ENCODE measurements around the gene TEX13D. TPM values are rescaled to one million over a fixed set of nuclear protein-coding genes. Genes with fewer than 3 reads are reported as not detected.
A peak's percentile ranks its signal among the peaks of the same experiment; 100 is the strongest.
"Not testable (repeated sequence)": the region's sequence is repeated elsewhere in the genome, so short reads cannot be mapped to it uniquely, and the experiment has no call there.

TEX13D gene
- total RNA-seq (2014; rRNA removed; shearing (Covaris generic)) = not detected in 2 replicates

DNA sequence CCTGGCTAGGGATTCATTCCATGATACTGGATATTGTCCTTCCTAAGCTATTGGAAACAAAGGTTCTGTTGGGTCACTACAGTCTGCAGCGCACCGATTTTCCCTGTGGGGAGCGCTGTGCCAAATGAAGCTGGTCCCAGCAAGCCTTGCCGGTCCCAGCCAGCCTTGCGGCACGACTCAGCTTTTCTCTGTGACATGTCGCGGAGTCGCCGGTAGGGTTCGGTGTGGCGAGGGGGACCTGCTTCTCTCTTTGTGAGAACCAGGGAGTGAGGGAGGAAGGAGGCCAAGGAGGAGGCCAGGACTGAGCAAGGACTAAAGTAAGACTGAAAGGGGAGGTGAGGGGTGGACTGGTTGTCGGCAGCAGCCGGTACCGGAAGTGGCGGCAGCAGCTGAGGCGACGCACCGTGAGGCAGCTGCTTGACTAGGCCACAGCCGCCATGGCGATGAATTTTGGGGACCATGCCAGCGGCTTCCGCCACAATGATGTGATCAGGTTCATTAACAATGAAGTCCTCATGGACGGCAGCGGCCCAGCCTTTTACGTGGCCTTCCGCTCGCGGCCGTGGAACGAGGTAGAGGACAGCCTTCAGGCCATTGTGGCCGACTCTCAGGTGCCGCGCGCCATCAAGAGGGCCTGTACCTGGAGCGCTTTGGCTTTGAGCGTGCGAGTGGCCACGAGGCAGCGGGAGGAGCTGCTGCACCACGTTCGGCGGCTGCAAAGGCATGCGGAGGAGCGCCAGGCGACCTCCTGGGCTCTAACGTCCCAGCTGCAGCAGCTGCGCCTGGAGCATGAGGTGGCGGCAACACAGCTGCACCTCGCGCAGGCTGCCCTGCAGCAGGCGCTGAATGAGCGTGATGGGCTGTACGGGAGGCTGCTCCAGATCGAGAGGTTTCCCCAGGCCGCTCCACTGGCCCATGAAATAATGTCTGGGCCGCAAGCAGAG lies at the start of gene TEX13D:
TEX13D (plus strand) TSS at position 180 of the 944 bp plus-strand sequence; CDS start at position 438, 258 bp downstream.
- DNase-seq (ENCODE audit: low spot score) = no peak

DNA sequence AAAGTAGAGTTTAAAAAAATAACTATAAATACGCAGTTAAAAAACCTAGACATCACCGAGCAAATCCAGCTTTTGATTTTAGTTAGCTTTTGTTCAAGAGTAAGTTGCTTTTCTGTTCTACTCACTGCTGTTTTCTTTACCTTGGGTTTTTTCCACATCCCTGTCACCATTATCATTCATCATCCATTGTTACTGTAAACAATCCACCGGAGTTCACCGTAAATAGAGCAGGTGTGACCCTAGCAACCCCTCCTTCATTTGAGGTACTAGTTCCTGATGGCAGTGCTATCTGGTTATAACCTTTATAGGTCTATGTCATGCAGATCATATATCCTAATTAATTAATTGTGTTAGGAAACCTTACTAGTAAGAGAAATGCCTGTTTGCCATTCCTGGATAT lies 43.0 kb upstream of the TEX13D start:
- DNase-seq (ENCODE audit: low spot score) = no peak

DNA sequence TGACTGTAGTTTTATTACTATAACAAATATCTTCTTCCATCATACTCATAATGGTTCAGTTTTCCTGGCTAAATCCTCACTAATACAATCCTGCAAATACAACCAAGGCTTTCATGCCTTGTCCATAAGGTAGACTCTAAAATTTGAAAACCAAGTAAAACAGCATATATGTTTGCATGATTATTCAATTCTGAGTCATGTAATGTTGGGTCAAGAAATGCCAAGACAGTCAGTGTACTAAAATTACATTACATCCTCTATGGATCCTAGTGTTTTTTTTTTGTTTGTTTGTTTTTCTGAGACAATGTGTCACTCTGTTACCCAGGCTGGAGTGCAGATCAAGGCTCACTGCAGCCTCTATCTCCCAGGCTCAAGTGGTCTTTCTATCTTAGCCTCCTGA lies 38.6 kb upstream of the TEX13D start:
- no peak for DNase-seq (ENCODE audit: low spot score)

DNA sequence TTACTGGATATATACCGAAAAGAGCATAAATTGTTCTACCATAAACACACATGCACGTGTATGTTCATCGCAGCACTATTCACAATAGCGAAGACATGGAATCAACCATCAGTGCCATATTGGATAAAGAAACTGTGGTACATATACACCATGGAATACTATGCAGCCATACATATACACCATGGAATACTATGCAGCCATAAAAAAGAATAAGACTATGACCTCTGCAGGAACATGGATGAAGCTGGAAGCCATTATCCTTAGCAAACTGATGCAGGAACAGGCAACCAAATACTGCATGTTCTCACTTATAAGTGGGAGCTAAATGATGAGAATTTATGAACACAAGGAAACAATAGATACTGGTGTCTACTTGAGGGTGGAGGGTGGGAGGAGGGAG lies 33.1 kb upstream of the TEX13D start:
- not testable (repeated sequence) for DNase-seq (ENCODE audit: low spot score)

- no peak for DNase-seq (ENCODE audit: low spot score)
Measured at GRCh38 chrX:124300405-124300804, 32.1 kb upstream of the TEX13D start.

- DNase-seq (ENCODE audit: low spot score) = no peak
Measured at GRCh38 chrX:124307253-124307907, 25.1 kb upstream of the TEX13D start.

DNA sequence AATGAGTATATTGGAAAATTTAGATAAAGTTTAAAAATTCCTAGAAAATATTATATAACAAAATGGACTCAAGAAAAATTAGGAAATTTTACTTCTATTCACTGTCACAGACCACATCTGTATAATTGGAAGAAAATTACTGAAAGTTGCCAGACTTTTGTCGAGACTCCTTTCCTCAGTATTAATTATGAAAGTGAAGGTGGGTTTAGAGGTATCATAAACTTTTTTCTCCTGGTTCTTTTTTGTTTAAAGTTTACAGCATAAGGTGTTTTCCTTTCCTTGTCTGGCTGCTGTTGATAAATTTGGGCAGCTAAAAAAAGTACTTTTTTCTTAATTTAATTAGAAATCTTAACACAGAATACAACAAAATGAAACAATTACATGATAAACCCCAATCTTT lies 6.7 kb upstream of the TEX13D start:
- DNase-seq (ENCODE audit: low spot score) = no peak

- peak; percentile 17 for DNase-seq (ENCODE audit: low spot score)
Measured at GRCh38 chrX:124328765-124329164, 3.7 kb upstream of the TEX13D start.

DNA sequence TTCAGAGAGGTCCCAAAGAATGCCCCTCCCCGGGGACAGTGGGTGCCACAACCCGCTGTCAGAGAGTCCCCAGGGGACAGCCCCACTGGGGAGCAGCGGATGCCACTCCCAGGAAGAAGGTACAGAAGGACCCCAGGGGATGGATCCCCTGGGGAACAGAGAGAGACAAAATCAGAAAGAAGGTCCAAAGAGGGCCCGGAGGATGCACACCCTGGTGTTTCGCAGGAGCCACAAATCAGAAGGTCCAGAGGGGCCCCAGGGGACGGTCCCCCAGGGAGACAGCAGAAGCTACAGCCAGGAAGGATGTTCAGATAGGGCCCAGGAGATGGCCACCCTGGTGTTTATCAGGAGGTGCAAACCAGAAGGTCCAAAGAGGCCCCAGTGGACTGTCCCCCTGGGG lies 1.4 kb downstream of the TEX13D start:
- no peak for DNase-seq (ENCODE audit: low spot score)

GRCh38 chrX:124334555-124334954 lies 2.1 kb downstream of the TEX13D start:
- DNase-seq (ENCODE audit: low spot score) = not testable (repeated sequence)

- no peak for DNase-seq (ENCODE audit: low spot score)
Measured at GRCh38 chrX:124335598-124335997, 3.1 kb downstream of the TEX13D start.

GRCh38 chrX:124337916-124338315 lies 5.5 kb downstream of the TEX13D start:
- no peak for DNase-seq (ENCODE audit: low spot score)

DNA sequence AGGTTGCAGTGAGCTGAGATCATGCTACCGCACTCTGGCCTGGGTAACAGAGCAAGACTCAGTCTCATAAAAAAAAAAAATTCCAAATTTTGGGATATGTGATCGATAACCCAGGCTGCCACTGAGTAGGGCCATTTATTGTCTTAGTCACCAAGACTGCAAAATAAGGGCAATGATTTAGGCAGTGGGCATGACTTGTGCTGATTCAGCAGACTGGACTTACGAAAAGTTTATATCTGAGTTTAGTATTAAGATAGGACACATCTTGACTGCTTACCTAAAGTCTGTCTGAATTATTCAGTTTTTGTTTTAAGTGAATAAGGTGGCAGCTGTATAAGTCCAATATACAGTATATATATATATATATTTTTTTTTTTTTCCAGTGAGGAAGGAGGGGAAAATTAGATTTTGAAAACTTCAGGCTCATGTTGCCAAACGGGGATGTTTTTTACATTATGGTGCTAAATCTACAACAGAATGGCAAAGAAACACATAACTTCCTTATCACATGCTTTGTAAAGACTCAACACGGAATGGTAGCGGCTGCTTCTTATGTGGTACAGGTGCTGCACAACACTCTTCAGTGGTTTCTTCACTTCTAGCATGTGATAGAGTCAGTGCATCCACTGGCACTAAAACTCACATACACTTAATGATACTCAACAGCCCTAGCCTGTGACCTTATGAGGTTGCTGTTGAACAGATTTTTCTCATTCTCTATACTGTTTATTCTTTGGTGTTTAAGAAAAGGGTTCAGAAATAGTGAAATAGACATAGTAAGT lies 6.5 kb downstream of the TEX13D start:
- DNase-seq (ENCODE audit: low spot score) = no peak

DNA sequence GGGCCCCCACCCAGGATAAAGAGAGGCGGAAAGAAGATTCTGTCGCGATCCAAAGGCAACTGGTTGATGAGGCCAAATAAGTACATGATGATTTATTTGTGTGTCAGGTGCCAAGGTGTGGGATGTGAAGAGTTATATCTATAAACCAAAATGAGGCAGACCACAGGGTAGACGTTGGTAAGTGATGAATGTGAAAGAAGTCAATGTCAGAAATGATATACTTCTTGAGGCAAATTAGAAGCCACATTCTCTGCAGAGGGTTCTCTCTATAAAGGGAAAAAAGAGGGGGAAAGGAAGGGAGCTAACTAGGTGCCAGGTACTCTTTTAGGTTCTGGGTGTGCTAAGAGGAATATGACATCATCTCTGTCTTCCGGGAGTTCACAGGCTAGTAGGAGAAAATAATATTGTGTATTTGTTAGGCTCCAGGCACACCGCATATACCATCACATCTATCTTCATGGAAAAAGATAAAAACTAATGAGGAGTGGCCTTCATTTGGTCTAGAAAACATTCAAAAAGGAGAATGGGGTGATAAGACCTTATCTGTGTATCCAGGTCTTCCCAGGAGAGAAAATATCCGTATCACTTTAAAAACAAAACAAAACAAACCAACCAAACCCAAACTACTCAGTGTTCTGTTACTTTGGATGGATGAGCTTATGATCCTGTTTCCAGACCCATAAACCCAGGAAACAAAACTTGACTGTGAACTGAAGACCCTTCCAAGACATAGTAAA lies 9.1 kb downstream of the TEX13D start:
- DNase-seq (ENCODE audit: low spot score) = no peak

DNA sequence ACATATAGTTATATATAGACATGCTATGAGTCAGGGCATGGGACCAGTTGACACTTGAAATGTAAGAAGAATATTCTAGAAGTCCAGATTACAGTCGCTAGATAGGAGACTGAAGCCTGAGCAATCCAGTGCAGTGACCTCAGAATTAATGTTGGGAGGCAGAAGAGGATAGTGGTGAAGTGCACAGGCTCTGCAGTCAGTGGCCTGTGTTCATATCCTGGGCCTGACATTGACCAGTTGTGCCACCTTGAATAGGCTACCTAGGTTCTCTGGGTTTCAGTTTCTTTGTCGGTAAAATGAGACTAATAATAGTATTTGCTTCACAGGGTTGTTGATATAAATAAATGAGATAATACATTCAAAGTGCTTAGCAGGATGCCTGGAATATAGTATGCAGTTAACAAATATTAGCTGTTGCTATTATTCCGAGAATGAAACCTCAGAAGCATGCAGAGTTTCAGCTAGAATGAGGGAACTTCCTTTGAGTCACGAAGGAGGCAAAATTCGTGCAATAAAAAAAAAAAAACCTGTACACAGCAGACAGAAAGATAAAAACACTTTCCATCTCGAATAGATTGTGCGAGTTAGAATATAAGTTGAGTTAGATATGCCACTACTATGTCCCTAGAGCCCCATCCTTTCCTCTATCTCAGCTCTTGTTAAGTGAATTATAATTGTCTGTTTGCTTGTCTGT lies 9.9 kb downstream of the TEX13D start:
- no peak for DNase-seq (ENCODE audit: low spot score)

DNA sequence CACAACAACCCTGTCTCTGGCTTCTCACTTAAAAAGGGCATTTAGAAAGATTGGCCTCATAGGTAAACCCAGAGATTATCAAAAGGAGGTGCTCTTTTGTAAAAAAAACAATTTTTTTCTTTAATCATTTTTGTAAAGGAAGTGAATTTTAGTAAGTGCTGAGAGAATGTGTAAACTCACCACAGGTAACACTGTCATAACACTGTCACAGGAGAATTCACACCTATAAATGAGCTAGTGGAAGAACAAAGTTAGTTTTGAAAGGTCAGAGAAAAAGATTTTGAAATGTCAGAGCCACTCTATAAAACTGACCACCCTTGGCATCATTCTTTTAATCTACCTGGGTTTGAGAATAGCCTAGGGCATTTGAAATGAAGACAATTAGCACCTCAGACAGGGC lies 10.6 kb downstream of the TEX13D start:
- DNase-seq (ENCODE audit: low spot score) = no peak

DNA sequence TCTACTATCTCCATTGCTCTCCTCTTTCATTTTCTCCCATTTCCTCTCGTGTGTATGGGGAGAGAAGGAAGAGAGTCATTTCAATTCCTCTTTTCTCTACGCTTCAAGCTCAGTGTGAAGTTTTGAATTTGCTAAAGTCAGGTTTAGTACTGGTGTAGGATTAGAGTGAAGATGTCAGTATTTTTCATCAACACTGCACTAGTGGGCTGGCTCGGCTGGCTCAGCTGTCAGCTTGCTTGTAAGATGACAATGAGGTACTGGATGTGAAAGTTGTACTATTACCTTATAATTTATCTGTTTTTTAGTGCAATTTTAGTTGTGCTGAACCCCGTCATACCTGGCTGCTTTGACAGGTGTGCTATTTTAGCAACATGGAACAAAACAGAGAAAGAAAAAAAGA lies 11.8 kb downstream of the TEX13D start:
- no peak for DNase-seq (ENCODE audit: low spot score)

DNA sequence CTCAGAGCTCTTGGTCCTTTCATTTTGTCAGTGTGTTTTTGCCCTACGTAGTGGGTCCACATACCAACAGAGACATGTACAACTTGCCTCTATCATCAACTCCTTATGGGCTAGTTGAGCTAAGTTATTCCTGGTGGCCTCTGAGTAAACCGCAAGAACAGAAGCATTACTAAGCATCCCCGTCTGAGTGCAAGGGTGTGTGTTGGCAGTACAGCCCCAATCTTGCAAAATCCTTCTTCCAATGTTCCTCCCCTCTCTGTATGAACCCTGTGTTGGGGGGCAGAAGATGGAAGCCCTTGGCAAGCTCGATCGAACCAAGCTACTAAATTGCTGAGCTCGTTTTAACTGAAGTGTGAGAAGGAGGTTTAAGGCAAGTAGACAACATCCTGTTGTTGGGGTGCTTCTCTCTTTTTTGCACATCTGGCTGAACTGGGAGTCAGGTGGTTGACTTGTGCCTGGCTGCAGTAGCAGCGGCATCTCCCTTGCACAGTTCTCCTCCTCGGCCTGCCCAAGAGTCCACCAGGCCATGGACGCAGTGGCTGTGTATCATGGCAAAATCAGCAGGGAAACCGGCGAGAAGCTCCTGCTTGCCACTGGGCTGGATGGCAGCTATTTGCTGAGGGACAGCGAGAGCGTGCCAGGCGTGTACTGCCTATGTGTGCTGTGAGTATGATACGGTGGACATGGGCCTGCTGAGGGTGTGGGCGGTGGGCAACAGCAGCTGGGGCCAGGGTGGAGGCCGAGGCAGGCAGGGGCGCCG lies 13.8 kb downstream of the TEX13D start, which contains the start of gene SH2D1A:
SH2D1A (plus strand) TSS at position 447 of the 760 bp plus-strand sequence; CDS start at position 527, 80 bp downstream.
- no peak for DNase-seq (ENCODE audit: low spot score)

GRCh38 chrX:124346877-124347241 lies 14.4 kb downstream of the TEX13D start:
- no peak for DNase-seq (ENCODE audit: low spot score)

- DNase-seq (ENCODE audit: low spot score) = no peak
Measured at GRCh38 chrX:124347242-124347641, 14.8 kb downstream of the TEX13D start.
